Measurements from ENCODE around the gene LAMC2.

DNA sequence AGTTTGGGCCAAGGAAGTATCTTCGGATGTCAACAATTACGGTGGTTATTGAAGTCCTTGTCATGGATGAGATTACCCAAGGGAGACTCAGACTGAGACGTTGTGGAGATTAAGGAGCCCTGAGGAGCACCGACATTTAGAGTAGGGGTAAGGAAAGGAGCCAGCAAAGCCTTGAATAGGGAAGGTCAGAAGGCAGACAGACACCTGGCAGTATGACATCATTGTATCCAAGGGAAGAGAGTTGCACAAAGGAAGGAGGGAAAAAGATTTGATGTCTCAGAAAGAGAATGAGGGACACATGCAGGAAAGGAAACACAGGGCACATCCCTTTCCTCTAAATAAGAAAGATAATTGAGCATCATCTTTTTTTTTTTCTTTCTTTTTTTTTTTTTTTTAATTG, 11.7 kb downstream of the LAMC2 start:
- TF ChIP-seq, protein P1, sequence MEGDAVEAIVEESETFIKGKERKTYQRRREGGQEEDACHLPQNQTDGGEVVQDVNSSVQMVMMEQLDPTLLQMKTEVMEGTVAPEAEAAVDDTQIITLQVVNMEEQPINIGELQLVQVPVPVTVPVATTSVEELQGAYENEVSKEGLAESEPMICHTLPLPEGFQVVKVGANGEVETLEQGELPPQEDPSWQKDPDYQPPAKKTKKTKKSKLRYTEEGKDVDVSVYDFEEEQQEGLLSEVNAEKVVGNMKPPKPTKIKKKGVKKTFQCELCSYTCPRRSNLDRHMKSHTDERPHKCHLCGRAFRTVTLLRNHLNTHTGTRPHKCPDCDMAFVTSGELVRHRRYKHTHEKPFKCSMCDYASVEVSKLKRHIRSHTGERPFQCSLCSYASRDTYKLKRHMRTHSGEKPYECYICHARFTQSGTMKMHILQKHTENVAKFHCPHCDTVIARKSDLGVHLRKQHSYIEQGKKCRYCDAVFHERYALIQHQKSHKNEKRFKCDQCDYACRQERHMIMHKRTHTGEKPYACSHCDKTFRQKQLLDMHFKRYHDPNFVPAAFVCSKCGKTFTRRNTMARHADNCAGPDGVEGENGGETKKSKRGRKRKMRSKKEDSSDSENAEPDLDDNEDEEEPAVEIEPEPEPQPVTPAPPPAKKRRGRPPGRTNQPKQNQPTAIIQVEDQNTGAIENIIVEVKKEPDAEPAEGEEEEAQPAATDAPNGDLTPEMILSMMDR (IDR thresholded peaks at IDR 0.05; ENCODE audit: low read length): no peak
- no peak for TF ChIP-seq EZH2phosphoT487 (IDR thresholded peaks at IDR 0.05; ENCODE audit: low read length)

Data from MM.1S (cell line).